H1 (cell line): Measurements from ENCODE around the gene ALG1. TPM values are rescaled to one million over a fixed set of nuclear protein-coding genes. Genes with fewer than 3 reads are reported as not detected.

Experiments
- ATF2 ChIP-seq: IDR thresholded peaks from 2 replicates; pipeline ENCODE4 v1.6.1; 2012; ENCODE audit warnings: low read length, inconsistent platforms
- ATF3 ChIP-seq: IDR thresholded peaks from 2 replicates; pipeline ENCODE4 v1.6.1; 2011; ENCODE audit warnings: low read depth, mild to moderate bottlenecking, low read length; ENCODE audit not compliant: insufficient read depth
- CEBPB ChIP-seq: IDR thresholded peaks from 2 replicates; pipeline ENCODE4 v1.6.1; 2012; ENCODE audit warnings: low read depth, low read length
- CHD1 ChIP-seq: IDR thresholded peaks from 2 replicates; pipeline ENCODE4 v1.6.1; 2012; ENCODE audit warnings: low read depth, low read length, improper control_type of control experiment
- CHD2 ChIP-seq: IDR thresholded peaks from 2 replicates; pipeline ENCODE4 v1.6.1; 2012; ENCODE audit warnings: low read length, improper control_type of control experiment
- HDAC2 ChIP-seq, 2 experiments: fragments of 300-600 bp in 1 of 2; sonication (generic) in 1 of 2; IDR thresholded peaks; 2 replicates each; pipeline ENCODE4 v1.6.1; 2011 to 2012; ENCODE audit warnings: low read depth in 2 of 2, low read length in 2 of 2, mild to moderate bottlenecking in 2 of 2, moderate library complexity in 2 of 2, borderline replicate concordance in 1 of 2, inconsistent platforms in 1 of 2
- JUN ChIP-seq: IDR thresholded peaks from 2 replicates; pipeline ENCODE4 v1.6.1; 2011; ENCODE audit warnings: low read depth, mild to moderate bottlenecking, improper control_type of control experiment, low read length
- JUND ChIP-seq: IDR thresholded peaks from 2 replicates; pipeline ENCODE4 v1.6.1; 2011; ENCODE audit warnings: mild to moderate bottlenecking, improper control_type of control experiment, low read length
- KDM4A ChIP-seq: IDR thresholded peaks from one replicate; pipeline ENCODE4 v1.7.1; 2012; ENCODE audit warnings: low read depth, mild to moderate bottlenecking, moderate library complexity, low read length, inconsistent platforms; ENCODE audit not compliant: severe bottlenecking
- KDM5A ChIP-seq: fragments of 200-600 bp; IDR thresholded peaks from 2 replicates; pipeline ENCODE4 v1.7.1; 2012; ENCODE audit warnings: mild to moderate bottlenecking, low read length, inconsistent platforms, mixed read lengths
- PHF8 ChIP-seq: fragments of 200-600 bp; sonication (generic); conservative IDR thresholded peaks from 2 replicates; pipeline ENCODE4 v1.7.1; 2012; ENCODE audit warnings: low read depth, mild to moderate bottlenecking, inconsistent platforms, low read length, moderate library complexity
- POLR2A ChIP-seq, 2 experiments: IDR thresholded peaks; 1 replicate in 1 of 2; 2 replicates in 1 of 2; pipeline ENCODE4 v1.6.1; 2011; ENCODE audit warnings: low read depth in 2 of 2, low read length in 2 of 2, mild to moderate bottlenecking in 2 of 2; ENCODE audit errors: control extremely low read depth in 1 of 2
- RFX5 ChIP-seq: IDR thresholded peaks from 2 replicates; pipeline ENCODE4 v1.6.1; 2011; ENCODE audit warnings: low read depth, low read length, improper control_type of control experiment, borderline replicate concordance
- SIRT6 ChIP-seq: IDR thresholded peaks from one replicate; pipeline ENCODE4 v1.7.1; 2012; ENCODE audit warnings: low read length, inconsistent platforms
- SP4 ChIP-seq: IDR thresholded peaks from 2 replicates; pipeline ENCODE4 v1.6.1; 2012; ENCODE audit warnings: low read length, inconsistent platforms
- SRF ChIP-seq: IDR thresholded peaks from 2 replicates; pipeline ENCODE4 v1.6.1; 2011; ENCODE audit warnings: mild to moderate bottlenecking, low read depth, low read length, moderate library complexity
- TAF1 ChIP-seq: IDR thresholded peaks from 2 replicates; pipeline ENCODE4 v1.6.1; 2011; ENCODE audit warnings: mild to moderate bottlenecking, low read depth, low read length
- polyA plus RNA-seq, 7 experiments: library from polyadenylated mRNA; depleted of rRNA in 3 of 7; stranded (reverse) in 5 of 7; unstranded in 2 of 7; fragments of >200 nt in 5 of 7; fragments of 200-250 nt in 2 of 7; gene quantifications; 1 replicate in 5 of 7; 2 replicates in 1 of 7; 4 replicates in 1 of 7; pipeline versions ENCODE4 v1.2.1 to v1.2.3, GENCODE V29; 2011 to 2013; ENCODE audit warnings: missing spikeins in 2 of 7, mixed read lengths in 2 of 7
- total RNA-seq: library from RNA; stranded (reverse); fragmentation: NEBNext Ultra II Directional; extraction: Animal tissue kit (Norgen Biotek cat#: 25700); gene quantifications from 2 replicates; pipeline ENCODE4 v1.2.1, GENCODE V29; 2021

The ALG1 gene
- total and polyA plus RNA-seq, 2 of the 8 experiments (the other 6 are each of a cell fraction or from before 2014, with no cell fraction given), result 34.8 to 46.5 TPM

GRCh38 chr16:5071681-5072333 is at the start of gene ALG1 (continued):
- TF ChIP-seq HDAC2 (IDR thresholded peaks at IDR 0.05; ENCODE audit: borderline replicate concordance in 1 of 2, low read depth in 2 of 2, low read length in 2 of 2), result peak in 1 of 2 experiments; percentile 98; a peak in 2 of 4 replicates
- TF ChIP-seq SIRT6, result no peak
- TF ChIP-seq POLR2A (IDR thresholded peaks at IDR 0.05; ENCODE audit: control extremely low read depth in 1 of 2, low read depth in 2 of 2, low read length in 2 of 2), result peak; percentile 95 to 96
- TF ChIP-seq ATF2, result peak; percentile 49; the same call in 1 of the 2 replicates
- peak; percentile 64; the same call in 1 of the 2 replicates for TF ChIP-seq JUN
- peak; percentile 97 for TF ChIP-seq KDM5A
- peak; percentile 98 for TF ChIP-seq PHF8
- TF ChIP-seq RFX5, result no peak
- TF ChIP-seq TAF1, result peak; percentile 97
- no peak for TF ChIP-seq CEBPB
- peak; percentile 84 for TF ChIP-seq ATF3
- no peak for TF ChIP-seq SRF
- TF ChIP-seq SP4, result peak; percentile 91; the same call in 1 of the 2 replicates
- TF ChIP-seq CHD2, result no peak
- TF ChIP-seq KDM4A, result peak; percentile 49
- no peak for TF ChIP-seq JUND
- TF ChIP-seq CHD1, result no peak
